Spleen (tissue), 7 donors: ENCODE data around the gene TEF.

Experiments used
- POLR2A ChIP-seq, 3 donors: fragments of 450-650 bp; IDR thresholded peaks; one replicate each; pipeline ENCODE4 v1.5.1; 2017; ENCODE audit warnings: antibody characterized with exemption in 3 of 3, mild to moderate bottlenecking in 1 of 3
- POLR2AphosphoS5 ChIP-seq, 3 donors: sonication (generic); formaldehyde crosslinking; IDR thresholded peaks; one replicate each; pipeline ENCODE4 v1.5.1; 2017; ENCODE audit warnings: antibody characterized with exemption in 3 of 3
- TF ChIP-seq, protein P1 (sequence below), 11 experiments: fragments of 200-600 bp in 7 of 11; fragments of 450-650 bp in 4 of 11; sonication (generic) in 4 of 11; IDR thresholded peaks in 8 of 11; conservative IDR thresholded peaks in 3 of 11; 1 replicate in 7 of 11; 2 replicates in 4 of 11; pipeline versions ENCODE4 v1.4.0 to v1.8.0; 2016 to 2021; ENCODE audit warnings: antibody characterized with exemption in 11 of 11, inconsistent platforms in 4 of 11, mild to moderate bottlenecking in 1 of 11
- donor health status: DM: no; HTN: no; CAD: no; lungs with moderate emphysema.
- donor health status: DM: no; HTN: no; CAD: no.
- donor health status: DM: no; HTN: no; CAD: no.

GRCh38 chr22:41334215-41334614 is 47.5 kb upstream of the TEF start:
- TF ChIP-seq, protein P1, sequence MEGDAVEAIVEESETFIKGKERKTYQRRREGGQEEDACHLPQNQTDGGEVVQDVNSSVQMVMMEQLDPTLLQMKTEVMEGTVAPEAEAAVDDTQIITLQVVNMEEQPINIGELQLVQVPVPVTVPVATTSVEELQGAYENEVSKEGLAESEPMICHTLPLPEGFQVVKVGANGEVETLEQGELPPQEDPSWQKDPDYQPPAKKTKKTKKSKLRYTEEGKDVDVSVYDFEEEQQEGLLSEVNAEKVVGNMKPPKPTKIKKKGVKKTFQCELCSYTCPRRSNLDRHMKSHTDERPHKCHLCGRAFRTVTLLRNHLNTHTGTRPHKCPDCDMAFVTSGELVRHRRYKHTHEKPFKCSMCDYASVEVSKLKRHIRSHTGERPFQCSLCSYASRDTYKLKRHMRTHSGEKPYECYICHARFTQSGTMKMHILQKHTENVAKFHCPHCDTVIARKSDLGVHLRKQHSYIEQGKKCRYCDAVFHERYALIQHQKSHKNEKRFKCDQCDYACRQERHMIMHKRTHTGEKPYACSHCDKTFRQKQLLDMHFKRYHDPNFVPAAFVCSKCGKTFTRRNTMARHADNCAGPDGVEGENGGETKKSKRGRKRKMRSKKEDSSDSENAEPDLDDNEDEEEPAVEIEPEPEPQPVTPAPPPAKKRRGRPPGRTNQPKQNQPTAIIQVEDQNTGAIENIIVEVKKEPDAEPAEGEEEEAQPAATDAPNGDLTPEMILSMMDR (IDR thresholded peaks at IDR 0.05 in 8 of 11, conservative IDR thresholded peaks at IDR 0.05 in 3 of 11): no peak
- no peak for TF ChIP-seq POLR2A (IDR thresholded peaks at IDR 0.05)
- TF ChIP-seq POLR2AphosphoS5 (IDR thresholded peaks at IDR 0.05): no peak
